ENCODE measurements around the gene TBC1D25. TPM values are rescaled to one million over a fixed set of nuclear protein-coding genes. Genes with fewer than 3 reads are reported as not detected.
A peak's percentile ranks its signal among the peaks of the same experiment; 100 is the strongest.

TBC1D25 gene
- total and polyA plus RNA-seq, 4 donors: 2.6 to 5.8 (median 3.3) TPM

DNA sequence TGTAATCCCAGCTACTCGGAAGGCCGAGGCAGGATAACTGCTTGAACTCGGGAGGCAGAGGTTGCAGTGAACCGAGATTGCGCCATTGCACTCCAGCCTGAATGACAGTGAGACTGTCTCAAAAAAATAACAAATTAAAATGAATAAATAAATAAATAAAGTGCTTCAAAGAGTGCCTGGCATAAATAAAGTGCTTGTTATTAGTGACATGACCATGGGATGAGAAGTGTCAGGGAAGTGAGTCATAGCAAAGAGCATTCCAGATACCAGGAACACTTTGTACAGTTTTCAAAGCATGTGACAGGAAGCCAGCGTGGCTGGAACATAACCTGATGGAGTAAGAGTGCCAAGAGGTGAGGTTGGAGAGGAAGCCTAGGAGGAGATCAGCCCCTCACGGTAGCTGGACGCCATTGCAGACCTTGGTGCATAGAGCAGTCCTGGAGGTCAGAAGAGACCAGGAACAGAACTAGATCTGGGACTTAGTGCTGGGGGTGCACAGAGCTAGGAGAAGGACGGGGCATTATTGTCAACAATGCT lies 51.8 kb downstream of the TBC1D25 start:
- H3K27ac ChIP-seq (ENCODE audit: low read depth in 1 of 2, low read length in 2 of 2): peak overlapping the region in 1 of 2 donors; percentile 46
- no peaks in the 10 kb centered on the region for H3K36me3 ChIP-seq (ENCODE audit: control insufficient read depth in 4 of 4, insufficient read depth in 3 of 4, low read depth in 1 of 4, low read length in 3 of 4)
- DNase-seq (ENCODE audit: low spot score): no peak
- H3K4me3 ChIP-seq (ENCODE audit: low read depth in 1 of 3, low read length in 3 of 3): no peak overlapping the region
- H3K9me3 ChIP-seq (ENCODE audit: control insufficient read depth in 4 of 4, low read length in 3 of 4): no peaks in the 10 kb centered on the region
- H3K27me3 ChIP-seq (ENCODE audit: control insufficient read depth in 4 of 4, insufficient read depth in 4 of 4, low read length in 3 of 4): no peaks in the 10 kb centered on the region
- no peaks in the 10 kb centered on the region for H3K4me1 ChIP-seq (ENCODE audit: control insufficient read depth in 4 of 4, insufficient read depth in 4 of 4, low read length in 3 of 4)
- 64% methylated on average over 9 of the region's 9 CpGs for WGBS
- TF ChIP-seq YY1 (IDR thresholded peaks at IDR 0.05) (no peak), MAX (IDR thresholded peaks at IDR 0.05) (peak; percentile 37), NR2F2 (IDR thresholded peaks at IDR 0.05) (peak; percentile 75), RXRA (IDR thresholded peaks at IDR 0.05) (peak; percentile 13 to 42), HNF4A (conservative IDR thresholded peaks at IDR 0.05) (no peak), HNF4G (IDR thresholded peaks at IDR 0.05) (no peak), EGR1 (IDR thresholded peaks at IDR 0.05; ENCODE audit: low read depth in 2 of 2) (no peak), RAD21 (IDR thresholded peaks at IDR 0.05) (no peak), ATF3 (IDR thresholded peaks at IDR 0.05) (no peak), GABPA (IDR thresholded peaks at IDR 0.05 in 1 of 2, conservative IDR thresholded peaks at IDR 0.05 in 1 of 2) (peak in 1 of 2 donors; percentile 59), FOXA1 (IDR thresholded peaks at IDR 0.05) (no peak), JUND (IDR thresholded peaks at IDR 0.05) (peak; percentile 65 to 78), ZBTB33 (IDR thresholded peaks at IDR 0.05) (no peak), SP1 (IDR thresholded peaks at IDR 0.05) (peak; percentile 77), TAF1 (conservative IDR thresholded peaks at IDR 0.05) (no peak), FOXA2 (IDR thresholded peaks at IDR 0.05) (no peak)
- TF ChIP-seq, protein P1, sequence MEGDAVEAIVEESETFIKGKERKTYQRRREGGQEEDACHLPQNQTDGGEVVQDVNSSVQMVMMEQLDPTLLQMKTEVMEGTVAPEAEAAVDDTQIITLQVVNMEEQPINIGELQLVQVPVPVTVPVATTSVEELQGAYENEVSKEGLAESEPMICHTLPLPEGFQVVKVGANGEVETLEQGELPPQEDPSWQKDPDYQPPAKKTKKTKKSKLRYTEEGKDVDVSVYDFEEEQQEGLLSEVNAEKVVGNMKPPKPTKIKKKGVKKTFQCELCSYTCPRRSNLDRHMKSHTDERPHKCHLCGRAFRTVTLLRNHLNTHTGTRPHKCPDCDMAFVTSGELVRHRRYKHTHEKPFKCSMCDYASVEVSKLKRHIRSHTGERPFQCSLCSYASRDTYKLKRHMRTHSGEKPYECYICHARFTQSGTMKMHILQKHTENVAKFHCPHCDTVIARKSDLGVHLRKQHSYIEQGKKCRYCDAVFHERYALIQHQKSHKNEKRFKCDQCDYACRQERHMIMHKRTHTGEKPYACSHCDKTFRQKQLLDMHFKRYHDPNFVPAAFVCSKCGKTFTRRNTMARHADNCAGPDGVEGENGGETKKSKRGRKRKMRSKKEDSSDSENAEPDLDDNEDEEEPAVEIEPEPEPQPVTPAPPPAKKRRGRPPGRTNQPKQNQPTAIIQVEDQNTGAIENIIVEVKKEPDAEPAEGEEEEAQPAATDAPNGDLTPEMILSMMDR (IDR thresholded peaks at IDR 0.05; ENCODE audit: low read depth, low read length, missing input control): no peak
- TF ChIP-seq, protein P2, sequence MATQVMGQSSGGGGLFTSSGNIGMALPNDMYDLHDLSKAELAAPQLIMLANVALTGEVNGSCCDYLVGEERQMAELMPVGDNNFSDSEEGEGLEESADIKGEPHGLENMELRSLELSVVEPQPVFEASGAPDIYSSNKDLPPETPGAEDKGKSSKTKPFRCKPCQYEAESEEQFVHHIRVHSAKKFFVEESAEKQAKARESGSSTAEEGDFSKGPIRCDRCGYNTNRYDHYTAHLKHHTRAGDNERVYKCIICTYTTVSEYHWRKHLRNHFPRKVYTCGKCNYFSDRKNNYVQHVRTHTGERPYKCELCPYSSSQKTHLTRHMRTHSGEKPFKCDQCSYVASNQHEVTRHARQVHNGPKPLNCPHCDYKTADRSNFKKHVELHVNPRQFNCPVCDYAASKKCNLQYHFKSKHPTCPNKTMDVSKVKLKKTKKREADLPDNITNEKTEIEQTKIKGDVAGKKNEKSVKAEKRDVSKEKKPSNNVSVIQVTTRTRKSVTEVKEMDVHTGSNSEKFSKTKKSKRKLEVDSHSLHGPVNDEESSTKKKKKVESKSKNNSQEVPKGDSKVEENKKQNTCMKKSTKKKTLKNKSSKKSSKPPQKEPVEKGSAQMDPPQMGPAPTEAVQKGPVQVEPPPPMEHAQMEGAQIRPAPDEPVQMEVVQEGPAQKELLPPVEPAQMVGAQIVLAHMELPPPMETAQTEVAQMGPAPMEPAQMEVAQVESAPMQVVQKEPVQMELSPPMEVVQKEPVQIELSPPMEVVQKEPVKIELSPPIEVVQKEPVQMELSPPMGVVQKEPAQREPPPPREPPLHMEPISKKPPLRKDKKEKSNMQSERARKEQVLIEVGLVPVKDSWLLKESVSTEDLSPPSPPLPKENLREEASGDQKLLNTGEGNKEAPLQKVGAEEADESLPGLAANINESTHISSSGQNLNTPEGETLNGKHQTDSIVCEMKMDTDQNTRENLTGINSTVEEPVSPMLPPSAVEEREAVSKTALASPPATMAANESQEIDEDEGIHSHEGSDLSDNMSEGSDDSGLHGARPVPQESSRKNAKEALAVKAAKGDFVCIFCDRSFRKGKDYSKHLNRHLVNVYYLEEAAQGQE (IDR thresholded peaks at IDR 0.05): no peak
- H3K9ac ChIP-seq (ENCODE audit: low read depth in 1 of 2, low read length in 2 of 2): no peak overlapping the region

All from liver (tissue), 9 donors.